Measurements from ENCODE around the gene SLC22A23.
"Not testable (repeated sequence)": the region's sequence is repeated elsewhere in the genome, so short reads cannot be mapped to it uniquely, and the experiment has no call there.

SLC22A23 gene

GRCh38 chr6:3398165-3398562, 58.7 kb downstream of the SLC22A23 start:
- peaks cover 26% of the 10 kb centered on the region for H3K27me3 Mint-ChIP-seq
- H3K4me1 Mint-ChIP-seq: no peaks in the 10 kb centered on the region
- H3K4me3 Mint-ChIP-seq: no peak overlapping the region
- ATAC-seq: no peak
- H3K36me3 Mint-ChIP-seq: no peaks in the 10 kb centered on the region
- H3K27ac Mint-ChIP-seq: no peak overlapping the region
- no peaks in the 10 kb centered on the region for H3K9me3 Mint-ChIP-seq

- H3K27ac Mint-ChIP-seq: no peak overlapping the region
- no peaks in the 10 kb centered on the region for H3K9me3 Mint-ChIP-seq
- peaks cover 21% of the 10 kb centered on the region for H3K27me3 Mint-ChIP-seq
- no peaks in the 10 kb centered on the region for H3K36me3 Mint-ChIP-seq
- ATAC-seq: no peak
- no peaks in the 10 kb centered on the region for H3K4me1 Mint-ChIP-seq
- H3K4me3 Mint-ChIP-seq: no peak overlapping the region
These were observed 59.4 kb downstream of the SLC22A23 start for GRCh38 chr6:3397229-3398164.

GRCh38 chr6:3396503-3397180, 60.2 kb downstream of the SLC22A23 start:
- no peak overlapping the region for H3K27ac Mint-ChIP-seq
- H3K27me3 Mint-ChIP-seq: peaks cover 12% of the 10 kb centered on the region
- H3K4me1 Mint-ChIP-seq: no peaks in the 10 kb centered on the region
- no peak for ATAC-seq
- H3K9me3 Mint-ChIP-seq: no peaks in the 10 kb centered on the region
- H3K4me3 Mint-ChIP-seq: no peak overlapping the region
- H3K36me3 Mint-ChIP-seq: no peaks in the 10 kb centered on the region

- H3K4me3 Mint-ChIP-seq: no peak overlapping the region
- no peaks in the 10 kb centered on the region for H3K9me3 Mint-ChIP-seq
- H3K36me3 Mint-ChIP-seq: no peaks in the 10 kb centered on the region
- peaks cover 8% of the 10 kb centered on the region for H3K27me3 Mint-ChIP-seq
- no peak overlapping the region for H3K27ac Mint-ChIP-seq
- H3K4me1 Mint-ChIP-seq: no peaks in the 10 kb centered on the region
- no peak for ATAC-seq
These were observed 62.2 kb downstream of the SLC22A23 start for GRCh38 chr6:3394671-3395070.

DNA sequence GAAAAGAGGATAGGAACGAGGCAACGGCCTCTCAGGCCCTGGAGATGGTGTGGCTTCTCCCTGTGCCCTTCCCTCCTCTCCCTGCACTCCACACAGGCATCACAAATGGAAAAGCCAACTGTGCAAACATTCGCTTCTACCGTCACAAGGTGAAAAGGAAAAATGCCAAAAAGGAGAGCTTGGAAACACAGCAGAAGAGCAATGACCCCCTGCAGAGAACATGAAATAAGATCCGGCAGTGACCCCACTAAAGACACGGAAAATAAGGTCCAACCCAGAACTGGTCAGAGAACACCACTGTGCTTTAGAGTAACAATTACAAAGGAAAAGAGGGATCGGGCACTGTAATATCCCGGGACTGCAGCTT, 63.0 kb downstream of the SLC22A23 start:
- Mint-ChIP-seq H3K36me3 (no peaks in the 10 kb centered on the region), H3K4me3 (no peak overlapping the region), H3K9me3 (no peaks in the 10 kb centered on the region), H3K27ac (no peak overlapping the region), H3K27me3 (peaks cover 8% of the 10 kb centered on the region), H3K4me1 (no peaks in the 10 kb centered on the region)
- ATAC-seq: no peak

DNA sequence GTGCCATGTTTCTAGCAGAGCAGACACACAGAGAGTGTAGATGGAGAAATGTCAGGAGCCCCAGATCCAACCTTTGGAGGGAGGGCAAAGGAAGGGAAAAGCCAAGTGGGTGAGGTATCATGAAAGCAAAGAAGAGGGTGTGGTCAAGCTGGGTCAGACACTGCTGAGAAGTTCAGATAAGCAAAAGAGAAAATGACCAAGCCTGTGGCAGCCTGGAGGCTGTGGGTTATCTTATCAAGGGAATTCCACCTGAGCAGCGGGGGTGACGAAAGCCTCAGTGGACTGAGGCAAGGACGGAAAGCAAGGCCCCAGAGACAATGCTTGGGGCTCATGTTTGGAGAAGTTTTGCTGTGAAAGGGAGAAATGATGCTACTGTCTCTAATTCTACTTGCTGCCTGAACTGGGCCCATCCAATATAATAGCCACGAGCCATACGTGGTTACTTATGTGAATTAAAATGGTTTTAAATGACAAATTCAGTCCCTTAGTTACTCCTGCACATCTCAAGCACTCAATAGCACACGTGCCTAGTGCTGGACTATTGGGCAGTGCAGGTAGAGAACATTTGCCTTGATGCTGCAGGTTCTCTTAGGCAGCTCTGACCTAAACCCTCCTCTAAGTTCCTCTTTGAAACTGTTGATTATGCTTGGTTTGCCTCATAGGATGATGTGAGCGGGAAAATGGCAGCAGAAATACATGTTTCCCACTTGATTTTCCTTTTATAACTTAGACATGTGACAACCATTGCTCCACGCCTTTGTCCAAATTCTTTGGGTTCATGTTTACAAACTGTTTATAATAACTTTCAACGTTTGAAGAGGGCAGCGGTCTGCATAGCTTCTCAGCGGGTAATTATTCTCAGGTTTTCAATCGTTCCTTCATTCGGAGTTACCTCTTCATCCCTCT, 63.7 kb downstream of the SLC22A23 start:
- H3K36me3 Mint-ChIP-seq: no peaks in the 10 kb centered on the region
- no peak for ATAC-seq
- no peak overlapping the region for H3K4me3 Mint-ChIP-seq
- H3K9me3 Mint-ChIP-seq: no peaks in the 10 kb centered on the region
- H3K27me3 Mint-ChIP-seq: peaks cover 8% of the 10 kb centered on the region
- H3K4me1 Mint-ChIP-seq: peaks cover 4% of the 10 kb centered on the region
- H3K27ac Mint-ChIP-seq: no peak overlapping the region

DNA sequence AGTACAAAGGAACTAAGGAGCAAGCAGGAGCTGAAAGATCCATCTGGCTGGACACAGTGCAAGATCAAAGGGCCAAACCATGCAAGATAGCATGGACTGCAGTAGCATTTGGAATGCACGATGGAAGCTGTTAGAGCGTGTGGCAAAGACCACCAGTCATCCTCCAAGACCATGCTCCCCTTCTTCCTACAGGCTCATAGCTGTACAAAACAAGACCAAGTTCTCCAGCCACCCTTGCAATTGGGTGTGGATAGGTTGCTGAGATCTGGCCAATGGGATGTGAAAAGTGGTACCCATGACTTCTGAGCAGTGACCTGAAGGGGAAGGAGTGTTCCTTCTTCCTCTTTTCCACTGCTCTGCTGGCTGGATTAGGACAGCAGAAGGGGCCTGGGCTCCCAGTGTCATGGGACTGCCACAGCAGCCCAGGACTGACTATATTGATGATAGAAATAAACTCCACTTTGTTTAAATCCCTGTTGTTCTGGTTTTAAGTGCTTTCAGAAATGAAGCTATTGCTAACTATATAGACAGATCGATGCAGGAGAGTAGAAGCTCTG, 64.9 kb downstream of the SLC22A23 start:
- peaks cover 11% of the 10 kb centered on the region for H3K27me3 Mint-ChIP-seq
- H3K4me1 Mint-ChIP-seq: peaks cover 9% of the 10 kb centered on the region
- H3K4me3 Mint-ChIP-seq: no peak overlapping the region
- ATAC-seq: no peak
- H3K9me3 Mint-ChIP-seq: no peaks in the 10 kb centered on the region
- no peaks in the 10 kb centered on the region for H3K36me3 Mint-ChIP-seq
- H3K27ac Mint-ChIP-seq: no peak overlapping the region

DNA sequence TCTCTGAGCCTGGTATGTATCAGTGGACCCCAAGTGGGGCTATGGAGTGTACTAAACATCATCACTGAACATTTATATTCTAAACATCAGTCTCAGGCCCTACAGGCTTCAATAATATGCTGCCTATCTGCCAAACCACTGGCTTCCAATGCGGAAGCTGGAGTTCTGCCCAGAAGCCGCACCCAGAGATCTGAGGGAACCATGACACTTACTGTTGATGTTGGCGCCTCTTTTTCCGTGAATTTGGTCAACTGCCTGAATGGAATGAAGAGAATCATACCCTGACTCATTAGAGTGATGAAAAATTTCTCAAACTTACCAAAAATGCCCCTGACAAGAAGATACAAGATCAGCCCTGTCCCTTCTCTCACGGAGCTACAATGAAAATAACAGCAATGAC, 66.2 kb downstream of the SLC22A23 start:
- no peak overlapping the region for H3K4me3 Mint-ChIP-seq
- ATAC-seq: no peak
- no peak overlapping the region for H3K27ac Mint-ChIP-seq
- H3K36me3 Mint-ChIP-seq: no peaks in the 10 kb centered on the region
- H3K9me3 Mint-ChIP-seq: no peaks in the 10 kb centered on the region
- peaks cover 7% of the 10 kb centered on the region for H3K27me3 Mint-ChIP-seq
- peaks cover 9% of the 10 kb centered on the region for H3K4me1 Mint-ChIP-seq

GRCh38 chr6:3389390-3390167, 67.3 kb downstream of the SLC22A23 start:
- H3K27ac Mint-ChIP-seq: no peak overlapping the region
- no peak for ATAC-seq
- H3K9me3 Mint-ChIP-seq: no peaks in the 10 kb centered on the region
- no peak overlapping the region for H3K4me3 Mint-ChIP-seq
- no peaks in the 10 kb centered on the region for H3K36me3 Mint-ChIP-seq
- peaks cover 7% of the 10 kb centered on the region for H3K27me3 Mint-ChIP-seq
- H3K4me1 Mint-ChIP-seq: peaks cover 9% of the 10 kb centered on the region

GRCh38 chr6:3388786-3389185, 68.1 kb downstream of the SLC22A23 start:
- ATAC-seq: peak; percentile 84
- peaks cover 9% of the 10 kb centered on the region for H3K4me1 Mint-ChIP-seq
- peaks cover 7% of the 10 kb centered on the region for H3K27me3 Mint-ChIP-seq
- H3K9me3 Mint-ChIP-seq: no peaks in the 10 kb centered on the region
- no peak overlapping the region for H3K27ac Mint-ChIP-seq
- H3K4me3 Mint-ChIP-seq: no peak overlapping the region
- no peaks in the 10 kb centered on the region for H3K36me3 Mint-ChIP-seq

DNA sequence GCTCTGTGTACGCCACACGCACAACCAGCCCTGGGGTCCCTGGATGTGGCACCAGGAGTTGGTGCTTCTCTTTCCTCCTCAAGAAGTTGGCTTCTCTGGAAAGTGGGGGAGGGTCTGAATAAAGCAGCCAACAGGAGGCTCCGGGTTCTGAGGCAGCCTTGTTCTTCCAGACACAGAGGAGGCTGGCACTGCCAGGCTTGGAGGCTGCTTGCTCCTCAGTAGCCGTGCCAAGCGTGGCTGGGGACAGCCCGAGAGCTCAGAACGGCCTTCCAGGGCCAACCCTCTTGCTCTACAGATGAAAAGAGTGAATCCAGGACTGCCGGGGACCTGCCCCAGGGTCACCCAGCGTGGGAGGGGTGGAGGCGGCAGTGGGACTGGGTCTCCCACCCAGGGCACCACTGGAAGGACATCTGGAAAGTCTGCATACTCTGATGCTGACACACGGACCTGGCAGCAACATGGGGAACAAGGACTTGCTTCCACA, 70.4 kb downstream of the SLC22A23 start:
- H3K4me1 Mint-ChIP-seq: peaks cover 17% of the 10 kb centered on the region
- no peaks in the 10 kb centered on the region for H3K36me3 Mint-ChIP-seq
- peaks cover 25% of the 10 kb centered on the region for H3K27me3 Mint-ChIP-seq

GRCh38 chr6:3385660-3386151, 71.1 kb downstream of the SLC22A23 start:
- Mint-ChIP-seq H3K9me3 (no peaks in the 10 kb centered on the region), H3K36me3 (no peaks in the 10 kb centered on the region), H3K27ac (no peak overlapping the region), H3K4me1 (peaks cover 17% of the 10 kb centered on the region), H3K4me3 (no peak overlapping the region), H3K27me3 (peaks cover 28% of the 10 kb centered on the region)
- ATAC-seq: no peak

More for the DNA sequence above, 70.4 kb downstream of the SLC22A23 start:
- Mint-ChIP-seq H3K27ac (no peak overlapping the region), H3K9me3 (no peaks in the 10 kb centered on the region), H3K4me3 (no peak overlapping the region)
- ATAC-seq: no peak

- not testable (repeated sequence) for ATAC-seq, H3K4me3 Mint-ChIP-seq, H3K27ac Mint-ChIP-seq, H3K9me3 Mint-ChIP-seq, H3K36me3 Mint-ChIP-seq
- peaks cover 17% of the 10 kb centered on the region for H3K4me1 Mint-ChIP-seq
- H3K27me3 Mint-ChIP-seq: peaks cover 28% of the 10 kb centered on the region
These were observed 71.7 kb downstream of the SLC22A23 start for GRCh38 chr6:3385181-3385580.

Measured in stimulated activated memory B cell treated with anti-CD40 and anti-IgM and Interleukin-4, amounts not matched to agents 10 μg/mL and 1 μg/mL and 100 μg/mL, for 72 hours (primary cell).